OCI-LY7 (cell line): Measurements from ENCODE around the gene IL12A. TPM values are rescaled to one million over a fixed set of nuclear protein-coding genes. Genes with fewer than 3 reads are reported as not detected.

Experiments used
- BruUV-seq: library from RNA; stranded (reverse); fragments of 400-500 nt; replicated peaks from 2 replicates; lab custom pipeline; 2021; lab: Mats Ljungman, UMichigan
- CTCF ChIA-PET: fragments of 300-600 bp; sonication (Branson Sonifier 250); formaldehyde crosslinking; loops from one replicate; lab custom pipeline; 2022; ENCODE audit warnings: antibody characterized with exemption; ENCODE audit not compliant: unreplicated experiment; lab: Charles Lee
- POLR2A ChIA-PET: fragments of 300-600 bp; sonication (Branson Sonifier 250); formaldehyde crosslinking; loops from one replicate; lab custom pipeline; 2022; ENCODE audit warnings: antibody characterized with exemption; lab: Charles Lee
- DNase-seq: peaks from one replicate; pipeline ENCODE4 v3.0.0-alpha.2; 2015; ENCODE audit warnings: low spot score
- H2AFZ ChIP-seq: fragments of 200-600 bp; sonication (generic), shearing (Covaris generic); 2 replicates; pipeline ENCODE4 v1.6.1; 2014; ENCODE audit warnings: mild to moderate bottlenecking, antibody characterized with exemption, low read length, moderate library complexity
- H3K27ac ChIP-seq: fragments of 200-600 bp; sonication (generic); 2 replicates; pipeline ENCODE4 v1.5.1; 2014; ENCODE audit warnings: mixed run types, low read depth, mild to moderate bottlenecking, moderate library complexity, low read length, inconsistent platforms; ENCODE audit not compliant: poor library complexity, severe bottlenecking
- H3K36me3 ChIP-seq: fragments of 200-600 bp; sonication (generic); 2 replicates; pipeline ENCODE4 v1.6.1; 2014; ENCODE audit warnings: mild to moderate bottlenecking, antibody characterized with exemption, low read length, moderate library complexity, mixed read lengths; ENCODE audit not compliant: insufficient read depth
- H3K4me1 ChIP-seq: fragments of 200-600 bp; sonication (generic); 2 replicates; pipeline ENCODE4 v1.5.1; 2014; ENCODE audit warnings: mild to moderate bottlenecking, low read length; ENCODE audit not compliant: insufficient read depth, poor library complexity, severe bottlenecking
- H3K4me2 ChIP-seq: fragments of 200-600 bp; sonication (generic); 2 replicates; pipeline ENCODE4 v1.6.1; 2014; ENCODE audit warnings: mild to moderate bottlenecking, low read length
- H3K4me3 ChIP-seq: fragments of 200-600 bp; sonication (generic); 2 replicates; pipeline ENCODE4 v1.5.1; 2014; ENCODE audit warnings: mild to moderate bottlenecking, low read depth, low read length; ENCODE audit not compliant: poor library complexity, severe bottlenecking
- H3K79me2 ChIP-seq: fragments of 200-600 bp; sonication (generic); 2 replicates; pipeline ENCODE4 v1.6.1; 2016; ENCODE audit warnings: low read depth, mild to moderate bottlenecking, low read length, moderate library complexity, mixed read lengths; ENCODE audit not compliant: insufficient read depth
- H3K9me2 ChIP-seq: fragments of 200-600 bp; sonication (generic); 2 replicates; pipeline ENCODE4 v1.6.1; 2016; ENCODE audit warnings: mild to moderate bottlenecking, low read length, mixed read lengths; ENCODE audit not compliant: insufficient read depth
- H3K9me3 ChIP-seq: fragments of 200-600 bp; sonication (generic); 2 replicates; pipeline ENCODE4 v1.6.1; 2014; ENCODE audit warnings: mild to moderate bottlenecking, mixed run types, low read length, mixed read lengths
- H4K20me1 ChIP-seq: fragments of 200-600 bp; sonication (generic); 2 replicates; pipeline ENCODE4 v1.6.1; 2014; ENCODE audit warnings: mild to moderate bottlenecking, antibody characterized with exemption, low read length, moderate library complexity, mixed read lengths; ENCODE audit not compliant: insufficient read depth
- CTCF ChIP-seq: fragments of 200-600 bp; sonication (generic); conservative IDR thresholded peaks from 2 replicates; pipeline ENCODE4 v1.5.1; 2014; ENCODE audit warnings: mild to moderate bottlenecking, antibody characterized with exemption, low read length, moderate library complexity, mixed read lengths
- EZH2phosphoT487 ChIP-seq: fragments of 200-600 bp; sonication (generic); IDR thresholded peaks from 2 replicates; pipeline ENCODE4 v1.6.1; 2018; ENCODE audit warnings: low read depth, borderline replicate concordance, mild to moderate bottlenecking, mixed run types, antibody characterized with exemption, low read length, moderate library complexity, mixed read lengths
- intact Hi-C: fragments of 100-400 bp; cut with micrococcal nuclease; formaldehyde crosslinking; loops from one replicate; pipeline ENCODE4 v1.10.0; 2022; ENCODE audit not compliant: unreplicated experiment
- total RNA-seq, 2 experiments: library from RNA; depleted of rRNA in 1 of 2; stranded (reverse); fragments of >200 nt in 1 of 2; shearing (Covaris generic) in 1 of 2; gene quantifications; 2 replicates each; pipeline ENCODE4 v1.2.3, GENCODE V29; 2014 to 2022

IL12A gene
- total RNA-seq, 2 experiments from 2014 or later: not detected

- Histone ChIP-seq H3K4me3 (no peak overlapping the region), H3K9me3 (no peaks in the 10 kb centered on the region), H3K4me1 (no peaks in the 10 kb centered on the region), H4K20me1 (no peaks in the 10 kb centered on the region), H3K36me3 (no peaks in the 10 kb centered on the region), H3K27ac (no peak overlapping the region), H3K4me2 (no peak overlapping the region), H3K79me2 (no peaks in the 10 kb centered on the region), H3K9me2 (no peaks in the 10 kb centered on the region), H2AFZ (no peak overlapping the region)
- intact Hi-C loops: no loop called here
- no peak for DNase-seq
- TF ChIP-seq CTCF (no peak), EZH2phosphoT487 (no peak)
- POLR2A ChIA-PET: no interaction called here
- CTCF ChIA-PET: no interaction called here
- no TSS peak for BruUV-seq
These were observed 10.3 kb upstream of the IL12A start for GRCh38 chr3:159978353-159978752.

- no TSS peak for BruUV-seq
- H4K20me1 ChIP-seq: no peaks in the 10 kb centered on the region
- no peak for TF ChIP-seq EZH2phosphoT487
- TF ChIP-seq CTCF: no peak
- no peak overlapping the region for H3K27ac ChIP-seq
- H3K9me3 ChIP-seq: no peaks in the 10 kb centered on the region
- POLR2A ChIA-PET: interaction anchor here (0.6 kb wide), 2 partner anchors 331 to 1280 kb away, joined by 3 read pairs; no protein-coding TSS in a partner anchor
- no peak overlapping the region for H2AFZ ChIP-seq
- no peaks in the 10 kb centered on the region for H3K36me3 ChIP-seq
- intact Hi-C loops: no loop called here
- DNase-seq: no peak
- H3K4me2 ChIP-seq: no peak overlapping the region
- H3K9me2 ChIP-seq: no peaks in the 10 kb centered on the region
- CTCF ChIA-PET: no interaction called here
- H3K79me2 ChIP-seq: no peaks in the 10 kb centered on the region
- H3K4me3 ChIP-seq: no peak overlapping the region
- H3K4me1 ChIP-seq: no peaks in the 10 kb centered on the region
These were observed 9.5 kb upstream of the IL12A start for GRCh38 chr3:159978918-159979703.

GRCh38 chr3:159982442-159982974 is 6.1 kb upstream of the IL12A start:
- no peak for DNase-seq
- intact Hi-C loops: no loop called here
- ChIA-PET CTCF (no interaction called here), POLR2A (interaction anchor here (0.7 to 0.9 kb wide), 2 partner anchors 21 to 168 kb away, joined by 3 read pairs; no protein-coding TSS in a partner anchor)
- no peak for TF ChIP-seq EZH2phosphoT487
- TF ChIP-seq CTCF: no peak
- Histone ChIP-seq H3K27ac (no peak overlapping the region), H3K9me2 (no peaks in the 10 kb centered on the region), H4K20me1 (no peaks in the 10 kb centered on the region), H3K9me3 (no peaks in the 10 kb centered on the region), H3K36me3 (no peaks in the 10 kb centered on the region), H3K4me1 (no peaks in the 10 kb centered on the region), H3K4me3 (no peak overlapping the region), H2AFZ (no peak overlapping the region), H3K4me2 (no peak overlapping the region), H3K79me2 (no peaks in the 10 kb centered on the region)
- no TSS peak for BruUV-seq
